Measurements from ENCODE around the gene DIAPH2. TPM values are rescaled to one million over a fixed set of nuclear protein-coding genes. Genes with fewer than 3 reads are reported as not detected.
"Not testable (repeated sequence)": the region's sequence is repeated elsewhere in the genome, so short reads cannot be mapped to it uniquely, and the experiment has no call there.

DIAPH2 gene
- total RNA-seq, 1 donor from 2014 or later = 34.2 TPM

- DNase-seq = no peak
- H3K4me1 ChIP-seq = peaks cover 5% of the 10 kb centered on the region
- no peak for ATAC-seq
- H3K4me3 ChIP-seq = no peak overlapping the region
- no peak for TF ChIP-seq CTCF (IDR thresholded peaks at IDR 0.05)
- H3K36me3 ChIP-seq = no peaks in the 10 kb centered on the region
- intact Hi-C loops (cut with DNase I) = no loop called here
- H3K9me3 ChIP-seq = no peaks in the 10 kb centered on the region
- H3K27ac ChIP-seq = no peak overlapping the region
- no peaks in the 10 kb centered on the region for H3K27me3 ChIP-seq (ENCODE audit: low read depth)
Measured at GRCh38 chrX:96704629-96705028, 20.0 kb downstream of the DIAPH2 start.

GRCh38 chrX:96705905-96706304 is 21.3 kb downstream of the DIAPH2 start:
- intact Hi-C loops (cut with DNase I) = no loop called here
- ATAC-seq (no peak), DNase-seq (no peak)
- no peaks in the 10 kb centered on the region for H3K27me3 ChIP-seq (ENCODE audit: low read depth)
- H3K36me3 ChIP-seq = no peaks in the 10 kb centered on the region
- H3K27ac ChIP-seq = no peak overlapping the region
- H3K4me1 ChIP-seq = peaks cover 5% of the 10 kb centered on the region
- H3K9me3 ChIP-seq = no peaks in the 10 kb centered on the region
- TF ChIP-seq CTCF (IDR thresholded peaks at IDR 0.05) = no peak
- H3K4me3 ChIP-seq = no peak overlapping the region

GRCh38 chrX:96707804-96708203 is 23.2 kb downstream of the DIAPH2 start:
- Histone ChIP-seq H3K4me1 (peaks cover 5% of the 10 kb centered on the region), H3K9me3 (no peaks in the 10 kb centered on the region), H3K27me3 (ENCODE audit: low read depth) (no peaks in the 10 kb centered on the region), H3K27ac (no peak overlapping the region), H3K36me3 (no peaks in the 10 kb centered on the region), H3K4me3 (no peak overlapping the region)
- no peak for TF ChIP-seq CTCF (IDR thresholded peaks at IDR 0.05)
- intact Hi-C loops (cut with DNase I) = no loop called here
- DNase-seq = no peak
- ATAC-seq = no peak

GRCh38 chrX:96710031-96710430 is 25.4 kb downstream of the DIAPH2 start:
- intact Hi-C loops (cut with DNase I) = no loop called here
- DNase-seq = no peak
- ATAC-seq = no peak
- Histone ChIP-seq H3K36me3 (no peaks in the 10 kb centered on the region), H3K4me1 (no peaks in the 10 kb centered on the region), H3K9me3 (no peaks in the 10 kb centered on the region), H3K27me3 (ENCODE audit: low read depth) (no peaks in the 10 kb centered on the region), H3K27ac (no peak overlapping the region), H3K4me3 (no peak overlapping the region)
- TF ChIP-seq CTCF (IDR thresholded peaks at IDR 0.05) = no peak

- no peak for TF ChIP-seq CTCF (IDR thresholded peaks at IDR 0.05)
- no peaks in the 10 kb centered on the region for H3K27me3 ChIP-seq (ENCODE audit: low read depth)
Measured at GRCh38 chrX:96713303-96713702, 28.7 kb downstream of the DIAPH2 start.

GRCh38 chrX:96714393-96714792 is 29.8 kb downstream of the DIAPH2 start:
- H3K4me1 ChIP-seq; H3K27me3 ChIP-seq (ENCODE audit: low read depth); H3K27ac ChIP-seq; DNase-seq; intact Hi-C loops (cut with DNase I); H3K4me3 ChIP-seq; H3K36me3 ChIP-seq; ATAC-seq; H3K9me3 ChIP-seq: not testable (repeated sequence)

More at GRCh38 chrX:96713303-96713702, 28.7 kb downstream of the DIAPH2 start:
- Histone ChIP-seq H3K4me3 (no peak overlapping the region), H3K36me3 (no peaks in the 10 kb centered on the region), H3K4me1 (peaks cover 7% of the 10 kb centered on the region), H3K9me3 (no peaks in the 10 kb centered on the region), H3K27ac (no peak overlapping the region)
- ATAC-seq = no peak
- DNase-seq = no peak
- intact Hi-C loops (cut with DNase I) = no loop called here

All from lower lobe of right lung (tissue), 2 donors.